H9 (cell line): ENCODE results near the gene FBXL13. TPM values are rescaled to one million over a fixed set of nuclear protein-coding genes. Genes with fewer than 3 reads are reported as not detected.

Experiments
- DNase-seq: peaks from one replicate; pipeline ENCODE4 v3.0.0-alpha.2; 2017
- H2AFZ ChIP-seq: one replicate; pipeline ENCODE4 v1.6.1; 2013; ENCODE audit warnings: mild to moderate bottlenecking, low read length, control low read depth, moderate library complexity
- H2AK5ac ChIP-seq: 2 replicates; pipeline ENCODE4 v1.6.1; 2013; ENCODE audit warnings: low read length, control low read depth, mixed read lengths; ENCODE audit not compliant: insufficient read length
- H2BK120ac ChIP-seq: one replicate; pipeline ENCODE4 v1.6.1; 2013; ENCODE audit warnings: low read depth, mild to moderate bottlenecking, low read length, control low read depth, inconsistent platforms; ENCODE audit not compliant: poor library complexity, severe bottlenecking
- H2BK12ac ChIP-seq: 2 replicates; pipeline ENCODE4 v1.6.1; 2013; ENCODE audit warnings: low read length, control low read depth, mixed read lengths, low read depth; ENCODE audit not compliant: insufficient read length
- H2BK15ac ChIP-seq: 2 replicates; pipeline ENCODE4 v1.6.1; 2013; ENCODE audit warnings: low read depth, low read length, control low read depth
- H2BK20ac ChIP-seq: one replicate; pipeline ENCODE4 v1.6.1; 2013; ENCODE audit warnings: low read depth, mild to moderate bottlenecking, low read length, control low read depth, inconsistent platforms; ENCODE audit not compliant: poor library complexity, severe bottlenecking
- H2BK5ac ChIP-seq: 2 replicates; pipeline ENCODE4 v1.6.1; 2013; ENCODE audit warnings: low read length, control low read depth, mixed read lengths; ENCODE audit not compliant: insufficient read length
- H3K14ac ChIP-seq: 2 replicates; pipeline ENCODE4 v1.6.1; 2013; ENCODE audit warnings: low read length, control low read depth; ENCODE audit not compliant: insufficient read depth
- H3K18ac ChIP-seq: 2 replicates; pipeline ENCODE4 v1.6.1; 2013; ENCODE audit warnings: low read depth, mild to moderate bottlenecking, mixed read lengths, low read length, control low read depth; ENCODE audit not compliant: insufficient read length
- H3K23ac ChIP-seq: 2 replicates; pipeline ENCODE4 v1.6.1; 2013; ENCODE audit warnings: low read length, control low read depth, mixed read lengths, low read depth; ENCODE audit not compliant: insufficient read length
- H3K23me2 ChIP-seq: 2 replicates; pipeline ENCODE4 v1.6.1; 2013; ENCODE audit warnings: low read depth, mild to moderate bottlenecking, mixed read lengths, low read length, control low read depth; ENCODE audit not compliant: insufficient read length, poor library complexity, severe bottlenecking
- H3K27ac ChIP-seq: 2 replicates; pipeline ENCODE4 v1.5.1; 2013; ENCODE audit warnings: low read length, control low read depth, mixed read lengths, low read depth; ENCODE audit not compliant: insufficient read length
- H3K27me3 ChIP-seq: 2 replicates; pipeline ENCODE4 v1.6.1; 2013; ENCODE audit warnings: low read length, control low read depth, inconsistent platforms; ENCODE audit not compliant: insufficient read depth
- H3K4ac ChIP-seq: 2 replicates; pipeline ENCODE4 v1.6.1; 2013; ENCODE audit warnings: low read depth, mild to moderate bottlenecking, control low read depth, inconsistent platforms, low read length, moderate library complexity
- H3K4me1 ChIP-seq: 2 replicates; pipeline ENCODE4 v1.6.1; 2013; ENCODE audit warnings: low read length, control low read depth, inconsistent platforms; ENCODE audit not compliant: insufficient read depth
- H3K4me2 ChIP-seq: 2 replicates; pipeline ENCODE4 v1.6.1; 2013; ENCODE audit warnings: low read length, control low read depth, mixed read lengths; ENCODE audit not compliant: insufficient read length, insufficient read depth
- H3K56ac ChIP-seq: 2 replicates; pipeline ENCODE4 v1.6.1; 2013; ENCODE audit warnings: low read depth, mild to moderate bottlenecking, mixed read lengths, low read length, control low read depth; ENCODE audit not compliant: insufficient read length
- H3K79me1 ChIP-seq: 2 replicates; pipeline ENCODE4 v1.6.1; 2013; ENCODE audit warnings: low read depth, mild to moderate bottlenecking, moderate library complexity, low read length, control low read depth, inconsistent platforms; ENCODE audit not compliant: insufficient read depth, poor library complexity, severe bottlenecking
- H3K79me2 ChIP-seq: 2 replicates; pipeline ENCODE4 v1.6.1; 2013; ENCODE audit warnings: low read length, control low read depth, inconsistent platforms; ENCODE audit not compliant: insufficient read depth
- H3K9ac ChIP-seq: 2 replicates; pipeline ENCODE4 v1.6.1; 2013; ENCODE audit warnings: low read length, control low read depth, mixed read lengths; ENCODE audit not compliant: insufficient read length; ENCODE audit errors: extremely low read depth
- H3K9me3 ChIP-seq: one replicate; pipeline ENCODE4 v1.6.1; 2013; ENCODE audit warnings: low read depth, low read length, inconsistent platforms; ENCODE audit not compliant: control insufficient read depth
- H3T11ph ChIP-seq: one replicate; pipeline ENCODE4 v1.6.1; 2013; ENCODE audit warnings: mild to moderate bottlenecking, low read length, control low read depth, inconsistent platforms
- H4K20me1 ChIP-seq: one replicate; pipeline ENCODE4 v1.6.1; 2013; ENCODE audit not compliant: control insufficient read depth, insufficient read length, insufficient read depth
- H4K5ac ChIP-seq: 2 replicates; pipeline ENCODE4 v1.6.1; 2013; ENCODE audit warnings: low read depth, mild to moderate bottlenecking, mixed read lengths, low read length, control low read depth; ENCODE audit not compliant: insufficient read length
- H4K8ac ChIP-seq: replicated peaks from 2 replicates; pipeline ENCODE4 v1.6.1; 2013; ENCODE audit warnings: low read length, control low read depth, mixed read lengths, low read depth; ENCODE audit not compliant: insufficient read length
- H4K91ac ChIP-seq: 2 replicates; pipeline ENCODE4 v1.6.1; 2013; ENCODE audit warnings: low read depth, mild to moderate bottlenecking, moderate library complexity, mixed read lengths, low read length, control low read depth; ENCODE audit not compliant: insufficient read length
- H3K27ac Mint-ChIP-seq, 3 experiments: 2 replicates in 2 of 3; 3 replicates in 1 of 3; pipeline ENCODE4 v1.8.0; 2020 to 2021; ENCODE audit warnings: mixed read lengths in 3 of 3, mild to moderate bottlenecking in 1 of 3, moderate library complexity in 1 of 3
- H3K27me3 Mint-ChIP-seq: 2 replicates; pipeline ENCODE4 v1.8.0; 2021; ENCODE audit warnings: low read depth, mild to moderate bottlenecking, moderate library complexity, mixed read lengths
- H3K36me3 Mint-ChIP-seq, 3 experiments: 2 replicates in 2 of 3; 3 replicates in 1 of 3; pipeline ENCODE4 v1.8.0; 2020 to 2021; ENCODE audit warnings: low read depth in 3 of 3, mixed read lengths in 3 of 3; ENCODE audit not compliant: insufficient read depth in 1 of 3
- H3K4me1 Mint-ChIP-seq, 2 experiments: 2 replicates each; pipeline ENCODE4 v1.8.0; 2020; ENCODE audit warnings: mixed read lengths in 2 of 2
- H3K4me3 Mint-ChIP-seq, 2 experiments: 2 replicates in 1 of 2; 3 replicates in 1 of 2; pipeline ENCODE4 v1.8.0; 2020 to 2021; ENCODE audit warnings: mild to moderate bottlenecking in 2 of 2, mixed read lengths in 2 of 2, moderate library complexity in 1 of 2
- H3K9me3 Mint-ChIP-seq, 2 experiments: 2 replicates in 1 of 2; 3 replicates in 1 of 2; pipeline ENCODE4 v1.8.0; 2020; ENCODE audit warnings: mild to moderate bottlenecking in 2 of 2, mixed read lengths in 2 of 2, moderate library complexity in 1 of 2
- CTCF ChIP-seq: fragments of 200-600 bp; sonication (generic); conservative IDR thresholded peaks from 3 replicates; pipeline ENCODE4 v1.8.0; 2021; ENCODE audit warnings: antibody characterized with exemption, mild to moderate bottlenecking
- WGBS: extraction: QIAGEN DNeasy Blood & Tissue Kit; methylation state at CpG from one replicate; pipeline ENCODE4 v1.1.7; 2013; ENCODE audit warnings: missing lambda C conversion rate, low lambda C conversion rate, mixed read lengths; ENCODE audit not compliant: insufficient read length; ENCODE audit errors: extremely low coverage; 5-methylcytosine and 5-hydroxymethylcytosine counted together
- total RNA-seq: library from RNA; stranded (reverse); gene quantifications from 2 replicates; pipeline ENCODE4 v1.2.1, GENCODE V29; 2021

FBXL13 gene
- total RNA-seq, 1 experiment from 2014 or later = 4.4 TPM

- Histone ChIP-seq H3K79me1 (no peaks in the 10 kb centered on the region), H2BK12ac (no peak overlapping the region), H2BK120ac (no peak overlapping the region), H3T11ph (no peak overlapping the region), H3K23ac (no peak overlapping the region), H3K14ac (no peak overlapping the region), H2BK5ac (no peak overlapping the region), H3K23me2 (no peaks in the 10 kb centered on the region), H3K9me3 (no peaks in the 10 kb centered on the region), H2BK20ac (no peak overlapping the region), H4K8ac (no peak overlapping the region), H4K91ac (no peak overlapping the region), H3K4me2 (no peak overlapping the region), H3K27me3 (no peaks in the 10 kb centered on the region), H3K4ac (no peak overlapping the region), H3K56ac (no peak overlapping the region), H3K27ac (no peak overlapping the region), H2AFZ (no peak overlapping the region), H3K79me2 (no peaks in the 10 kb centered on the region), H4K20me1 (no peaks in the 10 kb centered on the region), H3K9ac (no peak overlapping the region), H3K18ac (no peak overlapping the region), H2AK5ac (no peak overlapping the region), H3K4me1 (no peaks in the 10 kb centered on the region), H4K5ac (no peak overlapping the region), H2BK15ac (no peak overlapping the region)
- Mint-ChIP-seq H3K9me3 (peaks cover 9 to 10% of the 10 kb centered on the region in 2 experiments; a peak in 4 of 5 replicates), H3K27me3 (no peaks in the 10 kb centered on the region; the same call in none of the 2 replicates), H3K4me3 (no peak overlapping the region), H3K4me1 (no peaks in the 10 kb centered on the region), H3K36me3 (peaks cover 3 to 12% (median 9%) of the 10 kb centered on the region in 3 experiments; a peak in 6 of 7 replicates), H3K27ac (no peak overlapping the region)
- no peak for TF ChIP-seq CTCF
- no CpG with 5 or more reads among the region's 1 CpG for WGBS
- no peak for DNase-seq
Measured at GRCh38 chr7:103003004-103003403, 71.6 kb downstream of the FBXL13 start.
